Ishikawa (cell line): ENCODE measurements around the gene SLC35E3.

Source experiments
- CEBPB ChIP-seq: IDR thresholded peaks from 2 replicates; pipeline ENCODE4 v1.6.1; 2012
- CREB1 ChIP-seq: IDR thresholded peaks from 2 replicates; pipeline ENCODE4 v1.6.1; 2012; ENCODE audit warnings: low read depth
- EGR1 ChIP-seq: IDR thresholded peaks from 2 replicates; pipeline ENCODE4 v1.6.1; 2012
- EP300 ChIP-seq: IDR thresholded peaks from 2 replicates; pipeline ENCODE4 v1.6.1; 2012; ENCODE audit warnings: borderline replicate concordance
- FOXM1 ChIP-seq: IDR thresholded peaks from 2 replicates; pipeline ENCODE4 v1.6.1; 2012; ENCODE audit warnings: low read depth, borderline replicate concordance
- NFIC ChIP-seq: IDR thresholded peaks from 2 replicates; pipeline ENCODE4 v1.6.1; 2012
- RAD21 ChIP-seq: IDR thresholded peaks from 2 replicates; pipeline ENCODE4 v1.6.1; 2012; ENCODE audit warnings: low read depth
- REST ChIP-seq: IDR thresholded peaks from 2 replicates; pipeline ENCODE4 v1.6.1; 2012; ENCODE audit warnings: low read depth, mild to moderate bottlenecking
- TAF1 ChIP-seq: IDR thresholded peaks from 2 replicates; pipeline ENCODE4 v1.6.1; 2012; ENCODE audit warnings: low read depth, mild to moderate bottlenecking
- TCF12 ChIP-seq: IDR thresholded peaks from 2 replicates; pipeline ENCODE4 v1.6.1; 2012; ENCODE audit warnings: low read depth
- TEAD4 ChIP-seq: IDR thresholded peaks from 2 replicates; pipeline ENCODE4 v1.6.1; 2012
- YY1 ChIP-seq: IDR thresholded peaks from 2 replicates; pipeline ENCODE4 v1.6.1; 2012; ENCODE audit warnings: low read depth
- TF ChIP-seq, protein P1 (sequence below): IDR thresholded peaks from 2 replicates; pipeline ENCODE4 v1.6.1; 2012

- TF ChIP-seq NFIC: no peak
- TF ChIP-seq, protein P1, sequence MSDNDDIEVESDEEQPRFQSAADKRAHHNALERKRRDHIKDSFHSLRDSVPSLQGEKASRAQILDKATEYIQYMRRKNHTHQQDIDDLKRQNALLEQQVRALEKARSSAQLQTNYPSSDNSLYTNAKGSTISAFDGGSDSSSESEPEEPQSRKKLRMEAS: no peak
- no peak for TF ChIP-seq TAF1
- no peak for TF ChIP-seq YY1
- TF ChIP-seq EP300: no peak
- no peak for TF ChIP-seq REST
- no peak for TF ChIP-seq CEBPB
- no peak for TF ChIP-seq TCF12
- no peak for TF ChIP-seq CREB1
- TF ChIP-seq RAD21: no peak
- no peak for TF ChIP-seq FOXM1
- no peak for TF ChIP-seq TEAD4
- no peak for TF ChIP-seq EGR1
Measured at GRCh38 chr12:68779280-68779679, 33.3 kb downstream of the SLC35E3 start.
